Endothelial cell of umbilical vein (primary cell): Measurements from ENCODE around the gene DUSP16. TPM values are rescaled to one million over a fixed set of nuclear protein-coding genes. Genes with fewer than 3 reads are reported as not detected.

Experiments used
- BruUV-seq: library from RNA; stranded (reverse); fragments of 400-500 nt; replicated peaks from 2 replicates; lab custom pipeline; 2021; lab: Mats Ljungman, UMichigan
- CTCF ChIA-PET: fragments of 300-600, 350-600 bp; sonication (Branson Sonifier 250); formaldehyde crosslinking; loops from one replicate; lab custom pipeline; 2021; ENCODE audit warnings: antibody characterized with exemption, inconsistent platforms; lab: Charles Lee
- POLR2A ChIA-PET: fragments of 300-600, 350-600 bp; sonication (Branson Sonifier 250); formaldehyde crosslinking; loops from one replicate; lab custom pipeline; 2021; ENCODE audit warnings: antibody characterized with exemption, inconsistent platforms; lab: Charles Lee
- DNase-seq: peaks from one replicate; pipeline ENCODE4 v3.0.0-alpha.2; 2011; ENCODE audit warnings: low read depth, low spot score
- FAIRE-seq: peaks from 2 replicates; lab custom pipeline; 2011; peaks lifted over from hg19 to GRCh38; lab: Jason Lieb, UNC
- H2AFZ ChIP-seq: 2 replicates; pipeline ENCODE4 v1.6.0; 2012; ENCODE audit warnings: low read depth, low read length, control low read depth, inconsistent platforms
- H3K27ac ChIP-seq: 2 replicates; pipeline ENCODE4 v1.5.1; 2011; ENCODE audit warnings: low read depth, mild to moderate bottlenecking, control low read depth, low read length, moderate library complexity; ENCODE audit not compliant: insufficient read depth
- H3K27me3 ChIP-seq, 2 experiments: 2 replicates each; pipeline versions ENCODE4 v1.6.0 to v1.6.1; 2011; ENCODE audit warnings: low read length in 2 of 2, mixed read lengths in 1 of 2; ENCODE audit not compliant: control insufficient read depth in 2 of 2, insufficient read depth in 2 of 2
- H3K36me3 ChIP-seq, 2 experiments: 2 replicates in 1 of 2; 3 replicates in 1 of 2; pipeline ENCODE4 v1.5.1; 2011; ENCODE audit warnings: low read length in 2 of 2, mild to moderate bottlenecking in 1 of 2, moderate library complexity in 1 of 2; ENCODE audit not compliant: control insufficient read depth in 2 of 2, insufficient read depth in 2 of 2; ENCODE audit errors: extremely low read depth in 1 of 2
- H3K4me1 ChIP-seq: 3 replicates; pipeline ENCODE4 v1.5.1; 2011; ENCODE audit warnings: mild to moderate bottlenecking, low read length; ENCODE audit not compliant: control insufficient read depth, insufficient read depth; ENCODE audit errors: extremely low read depth
- H3K4me2 ChIP-seq: 2 replicates; pipeline ENCODE4 v1.6.1; 2011; ENCODE audit warnings: low read length, control low read depth, mixed read lengths; ENCODE audit not compliant: insufficient read depth
- H3K4me3 ChIP-seq, 3 experiments: fragments of 200-600 bp in 1 of 3; sonication (generic), shearing (Covaris generic) in 1 of 3; replicated peaks in 1 of 3; 2 replicates each; pipeline ENCODE4 v1.5.1; 2011 to 2016; ENCODE audit warnings: control low read depth in 3 of 3, low read length in 3 of 3, mild to moderate bottlenecking in 2 of 3, inconsistent platforms in 1 of 3, low read depth in 1 of 3, moderate library complexity in 1 of 3; ENCODE audit not compliant: insufficient read depth in 1 of 3
- H3K79me2 ChIP-seq: 2 replicates; pipeline ENCODE4 v1.6.0; 2012; ENCODE audit warnings: low read length, inconsistent platforms; ENCODE audit not compliant: control insufficient read depth, insufficient read depth
- H3K9ac ChIP-seq: replicated peaks from 2 replicates; pipeline ENCODE3; 2011; ENCODE audit warnings: low read length, control low read depth; ENCODE audit not compliant: insufficient read depth; ENCODE audit errors: extremely low read depth
- H3K9me1 ChIP-seq: replicated peaks from 3 replicates; pipeline ENCODE4 v1.6.0; 2011; ENCODE audit warnings: mild to moderate bottlenecking, low read length; ENCODE audit not compliant: control insufficient read depth, insufficient read depth; ENCODE audit errors: extremely low read depth
- H3K9me3 ChIP-seq: replicated peaks from 2 replicates; pipeline ENCODE4 v1.5.1; 2012; ENCODE audit warnings: low read length, inconsistent platforms; ENCODE audit not compliant: control insufficient read depth, insufficient read depth
- H4K20me1 ChIP-seq: replicated peaks from 2 replicates; pipeline ENCODE3; 2011; ENCODE audit warnings: mild to moderate bottlenecking, low read length; ENCODE audit not compliant: control insufficient read depth, insufficient read depth; ENCODE audit errors: extremely low read depth
- CTCF ChIP-seq, 2 donors: IDR thresholded peaks; 1 replicate in 1 of 2; 2 replicates in 1 of 2; pipeline ENCODE4 v1.5.1; 2011; ENCODE audit warnings: low read length in 2 of 2, mild to moderate bottlenecking in 2 of 2, moderate library complexity in 2 of 2, control low read depth in 1 of 2, inconsistent platforms in 1 of 2, low read depth in 1 of 2; ENCODE audit not compliant: insufficient read depth in 1 of 2; ENCODE audit errors: extremely low read depth in 1 of 2
- EZH2 ChIP-seq: IDR thresholded peaks from 2 replicates; pipeline ENCODE4 v1.6.1; 2012; ENCODE audit warnings: borderline replicate concordance, low read depth, mild to moderate bottlenecking, moderate library complexity, low read length, inconsistent platforms; ENCODE audit not compliant: severe bottlenecking
- FOS ChIP-seq: IDR thresholded peaks from 2 replicates; pipeline ENCODE4 v1.6.1; 2011; ENCODE audit warnings: mild to moderate bottlenecking, low read length, moderate library complexity, borderline replicate concordance; ENCODE audit not compliant: insufficient read depth
- JUN ChIP-seq: IDR thresholded peaks from 2 replicates; pipeline ENCODE4 v1.6.1; 2011; ENCODE audit warnings: borderline replicate concordance, low read depth; ENCODE audit not compliant: insufficient read length, insufficient read depth
- MAX ChIP-seq: IDR thresholded peaks from 2 replicates; pipeline ENCODE4 v1.6.1; 2011; ENCODE audit not compliant: insufficient read depth, insufficient read length
- MYC ChIP-seq: IDR thresholded peaks from one replicate; pipeline ENCODE4 v1.6.1; 2011; ENCODE audit warnings: mild to moderate bottlenecking, low read depth, low read length
- POLR2A ChIP-seq: IDR thresholded peaks from 2 replicates; pipeline ENCODE4 v1.6.1; 2012; ENCODE audit warnings: low read depth, mild to moderate bottlenecking, control low read depth, low read length
- POLR2AphosphoS5 ChIP-seq: IDR thresholded peaks from 2 replicates; pipeline ENCODE4 v1.6.1; 2012; ENCODE audit warnings: low read depth, mild to moderate bottlenecking, control low read depth, low read length, moderate library complexity; ENCODE audit not compliant: insufficient read depth
- dilution Hi-C: fragments of 300-500 bp; cut with MboI; formaldehyde crosslinking; loops from one replicate; pipeline ENCODE4 v1.15.0; 2019; ENCODE audit warnings: low sequenced_read_pairs; ENCODE audit not compliant: extremely low pct_ligation_motif_present
- intact Hi-C: fragments of 100-400 bp; cut with micrococcal nuclease; formaldehyde crosslinking; loops from one replicate; pipeline ENCODE4 v1.10.0; 2022
- polyA plus RNA-seq, 4 experiments: library from polyadenylated mRNA; depleted of rRNA in 3 of 4; stranded (reverse) in 3 of 4; unstranded in 1 of 4; fragments of >200 nt; gene quantifications; 2 replicates each; pipeline versions ENCODE4 v1.2.1 to v1.2.3, GENCODE V29; 2011 to 2012; ENCODE audit warnings: missing spikeins in 1 of 4
- total RNA-seq: library from RNA; stranded (reverse); gene quantifications from 2 replicates; pipeline ENCODE4 v1.2.3, GENCODE V29; 2021

Gene DUSP16
- total and polyA plus RNA-seq, 2 donors (not counting 3 experiments of a cell fraction or from before 2014, with no cell fraction given), result 7.4 to 19.5 TPM

- Histone ChIP-seq H3K9ac (no peak overlapping the region), H3K9me3 (no peaks in the 10 kb centered on the region), H3K79me2 (peaks cover 9% of the 10 kb centered on the region), H4K20me1 (no peaks in the 10 kb centered on the region), H3K27ac (no peak overlapping the region), H3K36me3 (no peaks in the 10 kb centered on the region), H3K4me1 (no peaks in the 10 kb centered on the region), H3K27me3 (no peaks in the 10 kb centered on the region), H2AFZ (no peak overlapping the region), H3K4me3 (no peak overlapping the region), H3K9me1 (no peaks in the 10 kb centered on the region), H3K4me2 (no peak overlapping the region)
- ChIA-PET POLR2A (no interaction called here), CTCF (no interaction called here)
- intact Hi-C loops (no loop called here), dilution Hi-C loops (no loop called here)
- DNase-seq (no peak), FAIRE-seq (peak; percentile 63)
- BruUV-seq, result no TSS peak
- no peak for TF ChIP-seq POLR2AphosphoS5
- no peak for TF ChIP-seq JUN
- no peak for TF ChIP-seq CTCF (IDR thresholded peaks at IDR 0.05; ENCODE audit: extremely low read depth in 1 of 2, insufficient read depth in 1 of 2, low read depth in 1 of 2, low read length in 2 of 2)
- TF ChIP-seq EZH2, result no peak
- TF ChIP-seq FOS, result no peak
- TF ChIP-seq MAX, result no peak
- no peak for TF ChIP-seq MYC
- no peak for TF ChIP-seq POLR2A
These were observed 11.5 kb downstream of the DUSP16 start for GRCh38 chr12:12551115-12551514.
